HepG2 (cell line): Measurements from ENCODE around the gene PDCD2L. TPM values are rescaled to one million over a fixed set of nuclear protein-coding genes. Genes with fewer than 3 reads are reported as not detected.

Experiments used
- CENPBD1 ChIP-seq: sonication (generic); formaldehyde crosslinking; IDR thresholded peaks from 2 replicates; pipeline ENCODE4 v1.8.0; 2022; ENCODE audit warnings: missing genetic modification reagents, low read depth, mild to moderate bottlenecking, borderline replicate concordance
- FOXC1 ChIP-seq: sonication (generic); formaldehyde crosslinking; IDR thresholded peaks from 2 replicates; pipeline ENCODE4 v1.8.0; 2022; ENCODE audit warnings: mild to moderate bottlenecking, missing genetic modification reagents, borderline replicate concordance
- HHEX ChIP-seq: IDR thresholded peaks from 2 replicates; pipeline ENCODE4 v1.6.1; 2016; ENCODE audit warnings: control low read depth
- KIAA2018 ChIP-seq: sonication (generic); formaldehyde crosslinking; IDR thresholded peaks from 2 replicates; pipeline ENCODE4 v1.5.0; 2020; ENCODE audit warnings: mild to moderate bottlenecking, missing genetic modification reagents, borderline replicate concordance
- KLF12 ChIP-seq: sonication (generic); formaldehyde crosslinking; IDR thresholded peaks from 2 replicates; pipeline ENCODE4 v1.4.0; 2020; ENCODE audit warnings: missing genetic modification reagents, borderline replicate concordance
- MXD4 ChIP-seq: IDR thresholded peaks from 2 replicates; pipeline ENCODE4 v1.6.1; 2016; ENCODE audit warnings: mild to moderate bottlenecking, missing biosample characterization, missing genetic modification reagents
- NR2F1 ChIP-seq, 2 experiments: fragments of 450-650 bp in 1 of 2; formaldehyde crosslinking in 1 of 2; IDR thresholded peaks; 2 replicates each; pipeline versions ENCODE4 v1.5.0 to v1.6.1; 2016 to 2020; ENCODE audit warnings: mild to moderate bottlenecking in 1 of 2, missing compliant biosample characterization in 1 of 2, missing genetic modification reagents in 1 of 2, moderate library complexity in 1 of 2
- RFX3 ChIP-seq: IDR thresholded peaks from 2 replicates; pipeline ENCODE4 v1.6.1; 2016; ENCODE audit warnings: missing biosample characterization, missing genetic modification reagents
- RNF2 ChIP-seq: fragments of 450-650 bp; conservative IDR thresholded peaks from 2 replicates; pipeline ENCODE4 v1.6.1; 2016; ENCODE audit warnings: low read depth
- SKI ChIP-seq: fragments of 450-650 bp; IDR thresholded peaks from one replicate; pipeline ENCODE4 v1.6.1; 2018; ENCODE audit warnings: mild to moderate bottlenecking; ENCODE audit not compliant: partially characterized antibody
- SP4 ChIP-seq: sonication (generic); formaldehyde crosslinking; IDR thresholded peaks from 2 replicates; pipeline ENCODE4 v1.8.1; 2023; ENCODE audit warnings: mild to moderate bottlenecking, missing genetic modification reagents
- ZNF30 ChIP-seq: sonication (generic); formaldehyde crosslinking; IDR thresholded peaks from 2 replicates; pipeline ENCODE4 v1.5.0; 2020; ENCODE audit warnings: mild to moderate bottlenecking, missing genetic modification reagents
- ZNF331 ChIP-seq: sonication (generic); formaldehyde crosslinking; IDR thresholded peaks from 2 replicates; pipeline ENCODE4 v1.4.0; 2020; ENCODE audit warnings: missing genetic modification reagents
- ZNF512B ChIP-seq: sonication (generic); formaldehyde crosslinking; IDR thresholded peaks from 2 replicates; pipeline ENCODE4 v1.5.1; 2020; ENCODE audit warnings: missing genetic modification reagents, mild to moderate bottlenecking, borderline replicate concordance
- ZNF564 ChIP-seq: sonication (generic); formaldehyde crosslinking; IDR thresholded peaks from 2 replicates; pipeline ENCODE4 v1.8.1; 2023; ENCODE audit warnings: mild to moderate bottlenecking, missing genetic modification reagents
- ZNF605 ChIP-seq: sonication (generic); formaldehyde crosslinking; IDR thresholded peaks from 2 replicates; pipeline ENCODE4 v1.8.0; 2022; ENCODE audit warnings: mild to moderate bottlenecking, missing genetic modification reagents
- ZNF724P ChIP-seq: sonication (generic); formaldehyde crosslinking; IDR thresholded peaks from 2 replicates; pipeline ENCODE4 v1.8.0; 2022; ENCODE audit warnings: missing genetic modification reagents, borderline replicate concordance
- ZNF883 ChIP-seq: sonication (generic); formaldehyde crosslinking; IDR thresholded peaks from 2 replicates; pipeline ENCODE4 v1.5.1; 2020; ENCODE audit warnings: mild to moderate bottlenecking, missing genetic modification reagents; ENCODE audit errors: not compliant biosample characterization
- polyA plus RNA-seq, 8 experiments: library from polyadenylated mRNA; depleted of rRNA in 3 of 8; stranded (reverse) in 7 of 8; unstranded in 1 of 8; fragments of >200 nt; fragmentation: Illumina TruSeq in 4 of 8; extraction: Trizol in 4 of 8; gene quantifications; 2 replicates each; pipeline versions ENCODE4 v1.2.1 to v1.2.3, GENCODE V29; 2011 to 2016; ENCODE audit warnings: low read depth in 4 of 8, missing spikeins in 1 of 8, mixed read lengths in 1 of 8; ENCODE audit not compliant: insufficient read depth in 1 of 8
- total RNA-seq, 5 experiments: library from RNA; depleted of rRNA; stranded (reverse); fragments of >200 nt; fragmentation: Illumina TruSeq; extraction: Trizol; gene quantifications; 2 replicates each; pipeline ENCODE4 v1.2.3, GENCODE V29; 2016; ENCODE audit warnings: low read depth in 1 of 5

The PDCD2L gene
- total and polyA plus RNA-seq, 2 of the 13 experiments (the other 11 are each of a cell fraction or from before 2014, with no cell fraction given): 29.3 to 35.2 TPM

- TF ChIP-seq ZNF724P: no peak; the same call in 1 of the 2 replicates
- TF ChIP-seq MXD4: 0 out of 2 replicates have a peak, but pooled peaks have one; percentile 50
- TF ChIP-seq SKI: peak; percentile 52
- TF ChIP-seq KIAA2018 (CRISPR knock-in tag): 0 out of 2 replicates have a peak, but pooled peaks have one; percentile 7
- peak; percentile 67; the same call in 1 of the 2 replicates for TF ChIP-seq RNF2
- no peak for TF ChIP-seq HHEX (CRISPR knock-in tag)
- no peak for TF ChIP-seq KLF12 (CRISPR knock-in tag)
- peak; percentile 70 for TF ChIP-seq SP4 (CRISPR knock-in tag)
- TF ChIP-seq ZNF605: peak; percentile 33
- TF ChIP-seq RFX3 (CRISPR knock-in tag): no peak
- TF ChIP-seq ZNF512B (CRISPR knock-in tag): no peak
- peak; percentile 63; the same call in 1 of the 2 replicates for TF ChIP-seq FOXC1 (CRISPR knock-in tag)
- 0 out of 2 replicates have a peak, but pooled peaks have one; percentile 63 for TF ChIP-seq ZNF564 (CRISPR knock-in tag)
- TF ChIP-seq ZNF30 (CRISPR knock-in tag): no peak
- TF ChIP-seq CENPBD1 (CRISPR knock-in tag): no peak
- peak; percentile 68 for TF ChIP-seq ZNF883 (CRISPR knock-in tag)
- no peak for TF ChIP-seq NR2F1 (CRISPR knock-in tag; IDR thresholded peaks at IDR 0.05)
- peak; percentile 71 for TF ChIP-seq ZNF331 (CRISPR knock-in tag)
Observed at GRCh38 chr19:34359140-34359953, 44.9 kb upstream of the PDCD2L start (continued).
